PFSK-1 (cell line): ENCODE data around the gene JAG2.

ENCODE experiments used
- REST ChIP-seq, 2 experiments: IDR thresholded peaks; 2 replicates each; pipeline versions ENCODE4 v1.6.1 to v1.8.0; 2011 to 2012; ENCODE audit warnings: low read depth in 2 of 2, low read length in 2 of 2, control low read depth in 1 of 2, inconsistent platforms in 1 of 2, mild to moderate bottlenecking in 1 of 2, moderate library complexity in 1 of 2; ENCODE audit not compliant: insufficient read depth in 1 of 2
- SIN3A ChIP-seq: IDR thresholded peaks from 2 replicates; pipeline ENCODE4 v1.6.1; 2012; ENCODE audit warnings: mild to moderate bottlenecking, low read length, moderate library complexity, borderline replicate concordance; ENCODE audit not compliant: insufficient read depth

- TF ChIP-seq SIN3A (no peak), REST (IDR thresholded peaks at IDR 0.05; ENCODE audit: insufficient read depth in 1 of 2, low read depth in 2 of 2, low read length in 2 of 2) (no peak)
Measured at GRCh38 chr14:105146181-105146975, 22.2 kb downstream of the JAG2 start.
